ENCODE measurements around the gene POC1A. TPM values are rescaled to one million over a fixed set of nuclear protein-coding genes. Genes with fewer than 3 reads are reported as not detected.

The POC1A gene
- total RNA-seq, 2 donors from 2014 or later, result 28.6 to 39.0 TPM

Other genes with a start within 250 kb of the POC1A start
- 10 to 100 TPM; 17.9 to 27.7 TPM for gene RRP9, start 212.5 kb downstream of the POC1A start, total RNA-seq
- gene PARP3, start 212.1 kb downstream of the POC1A start, total RNA-seq, result 10 to 100 TPM; 22.9 to 27.1 TPM
- gene GPR62, start 199.0 kb downstream of the POC1A start, total RNA-seq, result under 1 TPM in 1 of 2 donors, not detected in 1; 0.10 TPM
- 10 to 100 TPM; 23.3 to 27.4 TPM for gene PCBP4, start 187.0 kb downstream of the POC1A start, total RNA-seq
- 10 to 100 TPM; 52.5 to 54.6 TPM for gene ABHD14B, start 180.4 kb downstream of the POC1A start, total RNA-seq
- gene ABHD14A, start 179.4 kb downstream of the POC1A start, total RNA-seq, result 1 to 10 TPM; 6.6 to 8.9 TPM
- gene ACY1, start 170.9 kb downstream of the POC1A start, total RNA-seq, result 10 to 100 TPM; 30.2 to 42.4 TPM
- 1,000 to 10,000 TPM; 1,676 to 1,838 TPM for gene RPL29, start 158.5 kb downstream of the POC1A start, total RNA-seq
- gene DUSP7, start 97.9 kb downstream of the POC1A start, total RNA-seq, result 10 to 100 TPM; 12.8 to 15.7 TPM
- gene ALAS1, start 43.7 kb upstream of the POC1A start, total RNA-seq, result 10 to 100 TPM; 62.7 to 63.6 TPM
- gene TLR9, start 71.2 kb upstream of the POC1A start, total RNA-seq, result 1 to 10 TPM; 1.2 to 2.3 TPM
- gene TWF2, start 84.7 kb upstream of the POC1A start, total RNA-seq, result 100 to 1,000 TPM; 124 to 133 TPM
- gene PPM1M, start 91.3 kb upstream of the POC1A start, total RNA-seq, result 100 to 1,000 TPM; 119 to 121 TPM
- gene WDR82, start 124.2 kb upstream of the POC1A start, total RNA-seq, result 100 to 1,000 TPM; 113 to 120 TPM
- gene GLYCTK, start 133.4 kb upstream of the POC1A start, total RNA-seq, result 10 to 100 TPM; 21.5 to 25.4 TPM
- 10 to 100 TPM; 31.4 to 32.4 TPM for gene DNAH1, start 161.9 kb upstream of the POC1A start, total RNA-seq

All from activated T-cell treated with anti-CD3 and anti-CD28 coated beads, Interleukin-2, amount 50 U/mL, for 72 hours (primary cell).